ENCODE data around the gene IRF4. TPM values are rescaled to one million over a fixed set of nuclear protein-coding genes. Genes with fewer than 3 reads are reported as not detected.
"Not testable (repeated sequence)": the region's sequence is repeated elsewhere in the genome, so short reads cannot be mapped to it uniquely, and the experiment has no call there.

The IRF4 gene
- total RNA-seq, 1 donor from 2014 or later, result 6.0 TPM

DNA sequence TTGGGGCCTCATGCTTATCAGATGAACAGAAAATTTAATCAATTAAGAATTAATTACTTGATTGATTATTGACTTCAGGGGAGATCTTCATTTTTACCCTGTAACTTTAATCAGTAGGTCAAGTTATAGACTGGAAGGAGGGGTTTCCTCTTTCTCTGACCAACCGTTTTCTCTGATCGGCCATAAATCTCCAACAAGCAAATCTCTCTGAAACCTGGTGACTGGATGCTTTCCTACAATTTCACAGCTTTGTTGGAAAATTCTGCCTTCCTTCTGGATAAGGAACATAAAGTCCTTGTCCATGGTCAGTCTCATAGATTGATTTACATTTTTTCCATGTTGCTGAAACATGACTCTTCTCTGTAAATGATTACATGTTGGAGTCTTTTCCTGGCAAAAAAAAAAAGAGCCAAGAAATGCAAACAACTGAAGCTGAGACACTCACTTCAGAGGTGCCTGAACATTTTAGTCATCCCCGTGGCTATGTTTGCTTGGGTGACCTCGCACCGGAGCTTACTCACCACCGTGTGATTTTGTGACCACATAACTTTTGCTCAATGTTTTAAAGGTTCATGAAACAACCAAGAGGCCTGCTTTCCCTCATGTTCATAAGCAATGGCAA is 31.0 kb downstream of the IRF4 start:
- ATAC-seq (peak; percentile 84 to 94), DNase-seq (no peak)
- H3K27ac ChIP-seq, result no peak overlapping the region

DNA sequence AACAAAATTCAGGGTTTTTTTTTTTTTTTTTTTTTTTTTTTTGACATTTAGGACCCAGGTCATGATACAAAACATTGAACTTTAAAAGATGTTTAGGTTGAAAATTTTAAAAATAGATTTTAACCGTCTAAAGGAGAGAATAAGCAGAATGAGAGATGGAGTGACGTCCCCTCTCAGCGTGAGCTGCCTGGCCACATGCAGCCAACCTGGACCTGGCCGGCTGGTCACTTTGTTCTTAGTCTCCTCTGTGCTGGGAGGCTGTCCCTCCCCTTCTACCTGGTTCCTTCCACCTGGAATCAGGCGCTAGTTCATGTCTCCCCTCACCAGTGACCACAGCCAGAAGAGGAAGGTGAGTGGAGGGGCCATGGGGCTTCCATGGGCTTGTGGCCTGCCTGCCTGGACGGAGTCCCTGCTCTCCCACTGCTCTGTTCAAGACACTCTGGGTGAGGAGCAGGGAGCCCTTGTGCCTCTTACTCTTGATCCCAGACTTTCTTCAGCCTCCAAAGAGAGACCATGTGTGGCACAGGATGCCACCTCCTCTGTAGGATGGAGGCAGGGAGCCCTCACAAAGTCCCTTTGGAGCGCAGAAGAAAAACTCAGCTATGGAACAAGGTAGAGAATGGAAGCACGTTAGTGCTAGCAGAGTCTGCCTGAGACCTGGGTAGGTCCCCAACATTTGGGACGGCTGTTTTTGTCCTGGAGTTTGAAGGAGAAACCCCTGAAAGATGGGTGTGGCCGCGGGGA is 31.7 kb downstream of the IRF4 start:
- H3K4me1 ChIP-seq, result no peaks in the 10 kb centered on the region
- no peaks in the 10 kb centered on the region for H3K36me3 ChIP-seq
- H3K27me3 ChIP-seq (ENCODE audit: low read depth), result peaks cover 6% of the 10 kb centered on the region
- TF ChIP-seq, protein P1, sequence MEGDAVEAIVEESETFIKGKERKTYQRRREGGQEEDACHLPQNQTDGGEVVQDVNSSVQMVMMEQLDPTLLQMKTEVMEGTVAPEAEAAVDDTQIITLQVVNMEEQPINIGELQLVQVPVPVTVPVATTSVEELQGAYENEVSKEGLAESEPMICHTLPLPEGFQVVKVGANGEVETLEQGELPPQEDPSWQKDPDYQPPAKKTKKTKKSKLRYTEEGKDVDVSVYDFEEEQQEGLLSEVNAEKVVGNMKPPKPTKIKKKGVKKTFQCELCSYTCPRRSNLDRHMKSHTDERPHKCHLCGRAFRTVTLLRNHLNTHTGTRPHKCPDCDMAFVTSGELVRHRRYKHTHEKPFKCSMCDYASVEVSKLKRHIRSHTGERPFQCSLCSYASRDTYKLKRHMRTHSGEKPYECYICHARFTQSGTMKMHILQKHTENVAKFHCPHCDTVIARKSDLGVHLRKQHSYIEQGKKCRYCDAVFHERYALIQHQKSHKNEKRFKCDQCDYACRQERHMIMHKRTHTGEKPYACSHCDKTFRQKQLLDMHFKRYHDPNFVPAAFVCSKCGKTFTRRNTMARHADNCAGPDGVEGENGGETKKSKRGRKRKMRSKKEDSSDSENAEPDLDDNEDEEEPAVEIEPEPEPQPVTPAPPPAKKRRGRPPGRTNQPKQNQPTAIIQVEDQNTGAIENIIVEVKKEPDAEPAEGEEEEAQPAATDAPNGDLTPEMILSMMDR (IDR thresholded peaks at IDR 0.05), result no peak
- intact Hi-C loops (cut with DNase I), result no loop called here
- H3K9me3 ChIP-seq, result peaks cover 9% of the 10 kb centered on the region
- ATAC-seq, result peak in 1 of 2 donors; percentile 11
- no peak for DNase-seq
- no peak overlapping the region for H3K27ac ChIP-seq
- no peak overlapping the region for H3K4me3 ChIP-seq

More for the DNA sequence above, 31.0 kb downstream of the IRF4 start:
- intact Hi-C loops (cut with DNase I), result no loop called here
- peaks cover 9% of the 10 kb centered on the region for H3K9me3 ChIP-seq
- no peaks in the 10 kb centered on the region for H3K4me1 ChIP-seq
- H3K36me3 ChIP-seq, result no peaks in the 10 kb centered on the region
- TF ChIP-seq, protein P1 (IDR thresholded peaks at IDR 0.05), result no peak
- H3K4me3 ChIP-seq, result no peak overlapping the region
- peaks cover 6% of the 10 kb centered on the region for H3K27me3 ChIP-seq (ENCODE audit: low read depth)

DNA sequence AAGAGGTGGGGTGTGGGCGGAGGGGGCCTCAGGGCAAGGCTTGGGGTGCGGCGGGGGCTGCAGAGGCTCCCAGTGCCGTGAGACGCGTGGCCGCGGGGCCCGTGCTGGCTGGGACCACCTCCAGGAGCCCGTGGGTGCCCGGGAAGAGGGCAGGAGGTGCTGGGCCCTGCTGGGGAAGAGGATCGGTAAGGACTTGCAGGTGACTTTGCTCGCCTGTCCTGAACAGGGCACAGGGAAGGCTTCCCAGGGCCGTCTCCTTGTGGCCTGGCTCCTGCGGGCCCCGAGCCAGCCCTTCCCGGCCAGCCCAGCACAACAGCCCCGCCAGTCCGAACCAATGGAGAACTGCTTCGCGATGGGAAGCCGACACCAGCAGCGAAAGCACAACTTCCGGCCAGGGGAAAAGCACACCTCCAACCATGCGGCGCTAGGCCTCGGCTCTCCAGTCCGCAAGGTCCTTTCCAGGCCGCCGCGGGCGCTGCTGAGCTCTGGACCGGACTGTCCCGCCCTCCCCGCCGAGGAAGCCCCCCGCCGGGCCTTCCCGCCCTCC is 32.3 kb downstream of the IRF4 start:
- no peak overlapping the region for H3K4me3 ChIP-seq
- TF ChIP-seq, protein P1 (IDR thresholded peaks at IDR 0.05), result no peak
- peaks cover 6% of the 10 kb centered on the region for H3K27me3 ChIP-seq (ENCODE audit: low read depth)
- no peak overlapping the region for H3K27ac ChIP-seq
- intact Hi-C loops (cut with DNase I), result no loop called here
- DNase-seq (no peak), ATAC-seq (no peak)
- no peaks in the 10 kb centered on the region for H3K4me1 ChIP-seq
- no peaks in the 10 kb centered on the region for H3K36me3 ChIP-seq
- H3K9me3 ChIP-seq, result peaks cover 9% of the 10 kb centered on the region

DNA sequence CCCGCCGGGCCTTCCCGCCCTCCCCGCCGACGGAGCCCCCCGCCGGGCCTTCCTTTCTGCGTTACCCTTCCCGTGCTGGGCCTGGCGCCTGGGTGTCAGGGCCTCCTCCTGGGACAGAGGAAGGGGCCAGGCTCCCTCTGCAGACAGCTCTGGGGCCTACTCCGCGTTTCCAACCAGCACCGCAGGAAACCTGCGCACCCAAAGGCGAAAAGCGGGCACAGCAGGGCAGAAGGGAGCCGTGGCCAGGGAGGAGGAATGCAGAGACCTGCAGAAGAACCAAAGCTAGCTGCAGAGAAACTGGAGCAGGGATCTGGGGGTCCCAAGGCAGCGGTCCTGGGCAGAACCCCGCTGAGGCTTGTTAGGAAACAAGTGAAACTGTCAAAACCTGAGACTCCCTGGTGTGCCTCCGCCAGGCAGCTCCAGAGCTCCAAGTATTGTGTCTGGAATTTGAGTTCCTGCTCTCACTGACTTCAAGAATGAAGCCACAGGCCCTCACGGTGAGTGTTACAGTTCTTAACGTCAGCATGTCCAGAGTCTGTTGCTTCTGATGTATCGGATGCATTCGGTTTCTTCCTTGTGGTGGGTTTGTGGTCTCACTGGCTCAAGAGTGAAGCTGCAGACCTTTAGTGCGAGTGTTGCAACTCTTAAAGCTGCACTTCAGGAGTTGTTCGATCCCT is 33.3 kb downstream of the IRF4 start:
- H3K9me3 ChIP-seq, result peaks cover 9% of the 10 kb centered on the region

DNA sequence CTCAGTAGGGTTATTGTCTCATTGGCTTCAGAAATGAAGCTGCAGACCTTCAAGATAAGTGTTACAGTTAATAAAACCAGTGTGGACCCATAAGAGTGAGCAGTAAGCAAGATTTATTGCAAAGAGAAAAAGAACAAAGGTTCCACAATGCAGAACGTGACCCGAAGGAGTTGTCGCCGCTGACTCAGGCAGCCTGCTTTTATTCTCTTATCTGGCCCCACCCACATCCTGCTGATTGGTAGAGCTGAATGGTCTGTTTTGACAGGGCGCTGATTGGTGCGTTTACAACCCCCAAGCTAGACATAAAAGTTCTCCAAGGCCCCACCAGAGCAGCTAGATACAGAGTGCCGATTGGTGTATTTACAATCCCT is 33.9 kb downstream of the IRF4 start:
- H3K9me3 ChIP-seq; H3K36me3 ChIP-seq; ATAC-seq; DNase-seq; H3K4me1 ChIP-seq; H3K4me3 ChIP-seq; H3K27me3 ChIP-seq (ENCODE audit: low read depth); H3K27ac ChIP-seq; intact Hi-C loops (cut with DNase I): not testable (repeated sequence)

More for the DNA sequence above, 33.3 kb downstream of the IRF4 start:
- intact Hi-C loops (cut with DNase I), result no loop called here
- Histone ChIP-seq H3K4me1 (no peaks in the 10 kb centered on the region), H3K27me3 (ENCODE audit: low read depth) (peaks cover 6% of the 10 kb centered on the region), H3K4me3 (no peak overlapping the region), H3K27ac (no peak overlapping the region), H3K36me3 (no peaks in the 10 kb centered on the region)
- TF ChIP-seq, protein P1 (IDR thresholded peaks at IDR 0.05), result no peak
- DNase-seq (no peak), ATAC-seq (no peak)

DNA sequence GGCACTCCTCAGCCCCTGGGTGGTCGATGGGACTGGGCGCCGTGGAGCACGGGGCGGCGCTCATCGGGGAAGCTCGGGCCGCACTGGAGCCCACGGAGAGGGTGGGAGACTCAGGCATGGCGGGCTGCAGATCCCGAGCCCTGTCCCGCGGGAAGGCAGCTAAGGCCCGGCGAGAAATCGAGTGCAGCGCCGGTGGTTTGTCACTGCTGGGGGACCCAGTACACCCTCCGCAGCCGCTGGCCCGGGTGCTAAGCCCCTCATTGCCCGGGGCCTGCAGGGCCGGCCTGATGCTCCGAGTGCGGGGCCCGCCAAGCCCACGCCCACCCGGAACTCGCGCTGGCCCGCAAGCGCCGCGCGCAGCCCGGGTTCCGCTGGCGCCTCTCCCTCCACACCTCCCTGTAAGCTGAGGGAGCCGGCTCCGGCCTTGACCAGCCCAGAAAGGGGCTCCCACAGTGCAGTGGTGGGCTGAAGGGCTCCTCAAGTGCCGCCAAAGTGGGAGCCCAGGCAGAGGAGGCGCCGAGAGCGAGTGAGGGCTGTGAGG is 34.7 kb downstream of the IRF4 start:
- not testable (repeated sequence) for ATAC-seq, DNase-seq

More for the DNA sequence above, 34.7 kb downstream of the IRF4 start:
- intact Hi-C loops (cut with DNase I); H3K27me3 ChIP-seq (ENCODE audit: low read depth); H3K9me3 ChIP-seq; H3K4me1 ChIP-seq; H3K4me3 ChIP-seq; H3K36me3 ChIP-seq; H3K27ac ChIP-seq: not testable (repeated sequence)
